ENCODE measurements around the gene SLC46A3.

DNA sequence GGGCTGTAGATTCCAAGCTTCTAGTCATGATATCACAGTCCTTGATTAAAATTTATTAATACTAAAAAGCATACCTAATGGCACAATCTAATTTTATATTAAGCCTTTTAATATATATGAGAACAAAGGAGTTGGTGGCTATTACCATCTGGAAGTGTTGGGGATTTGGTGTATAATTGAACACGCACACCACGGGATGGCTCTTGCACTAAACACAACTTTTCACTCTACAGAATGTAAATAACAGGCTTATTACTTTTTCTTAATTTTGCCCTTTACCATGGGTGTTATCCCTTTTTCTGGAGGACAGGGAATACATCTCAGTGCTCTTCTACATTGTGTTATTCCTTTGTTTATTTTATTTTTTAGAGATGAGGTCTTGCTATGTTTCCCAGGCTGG is 38.2 kb downstream of the SLC46A3 start:
- TF ChIP-seq, protein P1, sequence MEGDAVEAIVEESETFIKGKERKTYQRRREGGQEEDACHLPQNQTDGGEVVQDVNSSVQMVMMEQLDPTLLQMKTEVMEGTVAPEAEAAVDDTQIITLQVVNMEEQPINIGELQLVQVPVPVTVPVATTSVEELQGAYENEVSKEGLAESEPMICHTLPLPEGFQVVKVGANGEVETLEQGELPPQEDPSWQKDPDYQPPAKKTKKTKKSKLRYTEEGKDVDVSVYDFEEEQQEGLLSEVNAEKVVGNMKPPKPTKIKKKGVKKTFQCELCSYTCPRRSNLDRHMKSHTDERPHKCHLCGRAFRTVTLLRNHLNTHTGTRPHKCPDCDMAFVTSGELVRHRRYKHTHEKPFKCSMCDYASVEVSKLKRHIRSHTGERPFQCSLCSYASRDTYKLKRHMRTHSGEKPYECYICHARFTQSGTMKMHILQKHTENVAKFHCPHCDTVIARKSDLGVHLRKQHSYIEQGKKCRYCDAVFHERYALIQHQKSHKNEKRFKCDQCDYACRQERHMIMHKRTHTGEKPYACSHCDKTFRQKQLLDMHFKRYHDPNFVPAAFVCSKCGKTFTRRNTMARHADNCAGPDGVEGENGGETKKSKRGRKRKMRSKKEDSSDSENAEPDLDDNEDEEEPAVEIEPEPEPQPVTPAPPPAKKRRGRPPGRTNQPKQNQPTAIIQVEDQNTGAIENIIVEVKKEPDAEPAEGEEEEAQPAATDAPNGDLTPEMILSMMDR (conservative IDR thresholded peaks at IDR 0.05 in 1 of 2, IDR thresholded peaks at IDR 0.05 in 1 of 2; ENCODE audit: low read depth in 1 of 2, low read length in 2 of 2): no peak
- TF ChIP-seq EZH2 (IDR thresholded peaks at IDR 0.05; ENCODE audit: low read length, missing control alignments): no peak

All from fibroblast of lung (primary cell).